SHP77 (cell line): Measurements from ENCODE around the gene DHX35.

ENCODE experiments used
- DNase-seq, 2 experiments: peaks; one replicate each; lab custom pipeline; 2025; lab: John Stamatoyannopoulos, UW

Gene DHX35

GRCh38 chr20:39025883-39026282, 63.7 kb downstream of the DHX35 start:
- no peak for DNase-seq

- DNase-seq: no peak
Observed at GRCh38 chr20:39029364-39029763, 67.2 kb downstream of the DHX35 start.

GRCh38 chr20:39032997-39033396, 70.9 kb downstream of the DHX35 start:
- no peak for DNase-seq

- DNase-seq: no peak
Observed at GRCh38 chr20:39036011-39036410, 73.9 kb downstream of the DHX35 start.

GRCh38 chr20:39036851-39037250, 74.7 kb downstream of the DHX35 start:
- DNase-seq: no peak

GRCh38 chr20:39038047-39038446, 75.9 kb downstream of the DHX35 start:
- DNase-seq: no peak

- no peak for DNase-seq
Observed at GRCh38 chr20:39038495-39038894, 76.4 kb downstream of the DHX35 start.

- no peak for DNase-seq
Observed at GRCh38 chr20:39039261-39039660, 77.1 kb downstream of the DHX35 start.

- DNase-seq: no peak
Observed at GRCh38 chr20:39040116-39040515, 78.0 kb downstream of the DHX35 start.

- DNase-seq: no peak
Observed at GRCh38 chr20:39041067-39041466, 78.9 kb downstream of the DHX35 start.

- no peak for DNase-seq
Observed at GRCh38 chr20:39042279-39043150, 80.4 kb downstream of the DHX35 start.

- DNase-seq: no peak
Observed at GRCh38 chr20:39044501-39044900, 82.4 kb downstream of the DHX35 start.

- no peak for DNase-seq
Observed at GRCh38 chr20:39045676-39046075, 83.5 kb downstream of the DHX35 start.

- DNase-seq: no peak
Observed at GRCh38 chr20:39047417-39047985, 85.4 kb downstream of the DHX35 start.

GRCh38 chr20:39048000-39048696, 86.0 kb downstream of the DHX35 start:
- peak; percentile 57 to 74 for DNase-seq

GRCh38 chr20:39049148-39049547, 87.0 kb downstream of the DHX35 start:
- DNase-seq: no peak

- DNase-seq: peak; percentile 69
Observed at GRCh38 chr20:39049684-39050554, 87.8 kb downstream of the DHX35 start.

- DNase-seq: no peak
Observed at GRCh38 chr20:39050555-39050902, 88.4 kb downstream of the DHX35 start.

- no peak for DNase-seq
Observed at GRCh38 chr20:39052676-39053075, 90.5 kb downstream of the DHX35 start.

GRCh38 chr20:39057143-39057542, 95.0 kb downstream of the DHX35 start:
- no peak for DNase-seq

- DNase-seq: no peak
Observed at GRCh38 chr20:39057911-39058310, 95.8 kb downstream of the DHX35 start.

- no peak for DNase-seq
Observed at GRCh38 chr20:39059036-39059435, 96.9 kb downstream of the DHX35 start.
